ENCODE data around the gene MED9.
"Not testable (repeated sequence)": the region's sequence is repeated elsewhere in the genome, so short reads cannot be mapped to it uniquely, and the experiment has no call there.

Gene MED9, protein sequence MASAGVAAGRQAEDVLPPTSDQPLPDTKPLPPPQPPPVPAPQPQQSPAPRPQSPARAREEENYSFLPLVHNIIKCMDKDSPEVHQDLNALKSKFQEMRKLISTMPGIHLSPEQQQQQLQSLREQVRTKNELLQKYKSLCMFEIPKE

DNA sequence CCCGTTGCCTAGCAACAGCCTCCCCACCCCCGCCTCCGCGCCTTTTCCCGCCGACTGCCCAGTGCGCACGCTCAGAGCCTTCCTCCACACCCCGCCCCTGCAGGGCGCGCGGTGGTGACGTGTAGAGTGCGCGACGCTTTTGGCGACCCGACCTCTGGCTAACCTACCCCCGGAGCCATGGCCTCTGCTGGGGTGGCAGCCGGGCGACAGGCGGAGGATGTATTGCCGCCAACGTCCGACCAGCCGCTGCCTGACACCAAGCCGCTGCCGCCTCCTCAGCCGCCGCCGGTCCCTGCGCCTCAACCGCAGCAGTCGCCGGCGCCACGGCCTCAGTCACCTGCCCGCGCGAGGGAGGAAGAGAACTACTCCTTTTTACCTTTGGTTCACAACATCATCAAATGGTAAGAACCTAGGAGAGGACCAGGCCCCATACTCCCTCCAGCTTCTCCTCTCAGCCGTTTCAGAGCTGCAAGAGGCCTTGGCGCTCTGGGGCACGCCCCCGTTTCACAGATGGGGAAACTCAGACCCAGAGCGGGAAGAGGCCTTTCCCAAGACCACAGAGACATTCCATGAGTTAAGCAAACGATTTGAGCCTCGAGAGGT, at the start of gene MED9:
TSS of gene MED9 (plus strand) at position 136 of the 603 bp plus-strand sequence. CDS start at position 178, 42 bp downstream.
- peak; percentile 93 for DNase-seq

DNA sequence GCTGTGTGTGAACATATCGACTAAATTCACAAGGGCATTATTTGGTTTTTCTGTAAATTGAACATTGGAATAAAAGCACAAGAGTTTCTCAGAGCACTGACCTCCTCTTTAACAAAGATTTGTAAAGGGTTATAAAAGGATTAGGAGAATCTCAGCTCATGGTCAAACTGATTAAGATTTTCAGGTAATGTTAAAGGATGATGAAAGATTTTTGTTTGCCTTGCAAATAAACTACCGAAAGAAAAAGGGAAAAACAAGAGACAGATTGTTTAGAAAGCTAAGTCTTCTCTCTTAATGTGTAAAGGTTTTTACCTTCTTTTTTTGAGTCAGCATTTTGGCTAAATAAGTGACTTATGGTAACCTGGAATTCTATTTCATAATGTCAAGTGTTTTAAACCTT, 47.6 kb upstream of the MED9 start:
- DNase-seq, result no peak

DNA sequence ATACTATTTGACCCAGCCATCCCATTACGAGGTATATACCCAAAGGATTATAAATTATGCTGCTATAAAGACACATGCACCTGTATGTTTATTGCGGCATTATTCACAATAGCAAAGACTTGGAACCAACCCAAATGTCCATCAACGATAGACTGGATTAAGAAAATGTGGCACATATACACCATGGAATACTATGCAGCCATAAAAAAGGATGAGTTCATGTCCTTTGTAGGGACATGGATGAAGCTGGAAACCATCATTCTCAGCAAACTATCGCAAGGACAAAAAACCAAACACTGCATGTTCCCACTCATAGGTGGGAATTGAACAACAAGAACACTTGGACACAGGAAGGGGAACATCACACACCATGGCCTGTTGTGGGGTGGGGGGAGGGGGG, 45.9 kb upstream of the MED9 start:
- DNase-seq, result not testable (repeated sequence)

DNA sequence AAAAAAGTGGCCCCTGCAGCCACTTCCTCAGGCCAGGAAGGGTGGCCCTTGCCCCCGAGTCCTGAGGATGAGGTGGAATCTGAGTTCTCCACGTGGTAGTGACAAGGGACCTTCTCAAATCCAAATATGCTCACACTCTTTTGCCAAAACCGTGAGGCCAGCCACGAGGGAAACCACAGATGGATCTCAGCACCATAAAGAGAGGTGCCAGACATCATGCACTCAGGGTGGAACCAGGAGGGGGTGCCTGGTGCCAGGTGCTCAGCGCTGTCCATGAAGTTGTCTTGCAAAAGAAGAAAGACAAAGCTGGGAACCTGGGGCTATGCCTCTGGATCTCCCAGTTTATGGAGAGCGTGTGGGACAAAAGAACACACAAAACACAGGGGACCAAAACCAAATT, 45.2 kb upstream of the MED9 start:
- no peak for DNase-seq

DNA sequence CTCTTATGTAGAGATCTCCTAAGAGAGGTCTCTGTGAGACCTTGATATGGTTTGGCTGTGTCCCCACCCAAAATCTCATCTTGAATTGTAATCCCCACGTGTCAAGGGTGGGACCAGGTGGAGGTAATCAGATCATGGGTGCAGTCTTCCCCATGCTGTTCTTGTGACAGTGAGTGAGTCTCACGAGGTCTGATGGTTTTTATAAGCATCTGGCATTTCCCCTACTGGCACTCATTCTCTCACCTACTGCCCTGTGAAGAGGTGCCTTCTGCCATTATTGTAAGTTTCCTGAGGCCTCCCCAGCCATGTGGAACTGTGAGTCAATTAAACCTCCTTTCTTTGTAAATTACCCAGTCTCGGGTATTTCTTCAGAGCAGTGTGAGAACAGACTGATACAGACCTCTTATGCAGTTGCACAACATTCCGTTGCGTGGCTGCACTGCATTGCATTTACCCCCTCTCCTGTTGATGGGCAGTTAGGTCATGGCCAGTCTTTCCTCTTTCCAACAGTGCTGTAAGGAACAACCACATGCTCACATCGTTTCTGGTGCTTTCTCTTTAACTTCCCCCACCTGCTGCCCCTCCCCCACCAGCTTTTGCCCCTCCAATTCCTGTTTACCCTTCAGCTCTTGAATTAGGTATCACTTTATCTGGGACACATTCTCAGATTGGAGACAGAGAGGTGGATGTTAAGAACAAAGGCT, 43.6 kb upstream of the MED9 start:
- DNase-seq, result no peak

DNA sequence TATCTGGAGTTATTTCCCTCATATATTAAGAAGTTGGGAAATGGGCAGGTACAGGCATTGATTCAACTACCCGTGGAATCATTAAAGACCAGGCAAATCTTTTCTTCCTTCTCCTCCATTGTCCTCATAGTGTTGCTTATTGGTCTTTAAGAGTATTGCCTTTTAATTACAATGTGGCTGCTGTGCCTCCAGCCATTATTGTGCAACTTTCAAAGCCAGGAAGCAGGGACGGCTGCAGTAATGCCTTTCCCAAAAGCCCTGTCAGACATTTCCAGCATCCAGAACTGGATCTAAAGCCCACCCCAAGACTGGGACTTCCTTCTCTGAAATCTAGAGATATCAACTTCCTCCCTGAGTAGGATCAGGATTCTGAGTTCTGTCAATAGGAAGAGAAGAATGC, 42.3 kb upstream of the MED9 start:
- DNase-seq, result no peak

DNA sequence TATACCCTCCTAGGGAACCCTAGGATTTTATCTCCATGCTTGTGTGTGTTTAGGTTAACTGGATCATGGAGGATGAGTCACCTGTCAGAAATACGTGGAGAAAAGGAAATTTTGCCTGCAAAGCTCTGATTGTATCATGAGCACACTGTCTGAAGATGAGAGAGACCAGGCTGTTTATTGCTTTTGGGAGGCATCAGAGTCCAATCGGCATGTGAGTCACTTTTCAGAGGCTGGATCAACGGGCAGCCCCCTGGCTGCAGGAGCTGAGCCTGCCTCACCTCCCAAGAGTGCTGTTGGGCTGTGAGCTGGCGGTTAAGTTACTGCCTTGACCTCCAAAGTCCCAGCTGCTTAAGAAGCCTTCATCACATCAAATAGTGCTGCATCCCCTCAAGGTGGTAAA, 41.5 kb upstream of the MED9 start:
- no peak for DNase-seq

DNA sequence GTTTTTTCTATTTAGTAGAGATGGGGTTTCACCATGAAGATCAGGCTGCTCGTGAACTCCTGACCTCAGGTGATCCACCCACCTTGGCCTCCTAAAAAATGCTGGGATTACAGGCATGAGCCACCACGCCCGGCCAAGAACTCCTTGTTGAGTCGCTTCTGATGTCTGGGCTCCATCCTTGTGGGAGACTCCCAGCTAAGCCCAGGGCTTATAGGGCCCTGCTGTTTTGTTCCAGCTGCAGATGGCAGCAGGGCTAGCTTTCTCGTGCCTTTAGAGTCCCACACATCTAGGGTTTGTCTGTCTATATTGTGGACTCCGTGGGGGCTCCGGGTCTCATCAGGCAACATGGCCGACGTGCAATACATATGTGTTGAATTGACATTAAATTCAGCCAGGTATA, 39.3 kb upstream of the MED9 start:
- DNase-seq, result no peak

DNA sequence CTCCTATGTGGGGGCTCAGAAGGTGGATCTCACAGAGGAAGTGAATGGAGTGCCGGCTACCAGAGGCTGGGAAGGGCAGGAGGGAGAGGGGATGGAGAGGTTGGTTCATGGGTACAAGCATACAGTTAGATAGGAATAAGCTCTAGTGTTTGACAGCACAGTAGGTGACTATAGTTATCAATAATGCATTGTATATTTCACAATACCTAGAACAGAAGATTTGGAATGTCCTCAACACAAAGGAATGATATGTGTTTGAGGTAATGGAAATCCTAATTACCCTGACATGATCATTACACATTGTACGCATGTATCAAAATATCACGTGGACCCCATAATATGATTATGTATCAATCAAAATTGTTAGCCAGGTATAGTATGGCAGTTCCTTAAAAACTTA, 38.9 kb upstream of the MED9 start:
- no peak for DNase-seq

DNA sequence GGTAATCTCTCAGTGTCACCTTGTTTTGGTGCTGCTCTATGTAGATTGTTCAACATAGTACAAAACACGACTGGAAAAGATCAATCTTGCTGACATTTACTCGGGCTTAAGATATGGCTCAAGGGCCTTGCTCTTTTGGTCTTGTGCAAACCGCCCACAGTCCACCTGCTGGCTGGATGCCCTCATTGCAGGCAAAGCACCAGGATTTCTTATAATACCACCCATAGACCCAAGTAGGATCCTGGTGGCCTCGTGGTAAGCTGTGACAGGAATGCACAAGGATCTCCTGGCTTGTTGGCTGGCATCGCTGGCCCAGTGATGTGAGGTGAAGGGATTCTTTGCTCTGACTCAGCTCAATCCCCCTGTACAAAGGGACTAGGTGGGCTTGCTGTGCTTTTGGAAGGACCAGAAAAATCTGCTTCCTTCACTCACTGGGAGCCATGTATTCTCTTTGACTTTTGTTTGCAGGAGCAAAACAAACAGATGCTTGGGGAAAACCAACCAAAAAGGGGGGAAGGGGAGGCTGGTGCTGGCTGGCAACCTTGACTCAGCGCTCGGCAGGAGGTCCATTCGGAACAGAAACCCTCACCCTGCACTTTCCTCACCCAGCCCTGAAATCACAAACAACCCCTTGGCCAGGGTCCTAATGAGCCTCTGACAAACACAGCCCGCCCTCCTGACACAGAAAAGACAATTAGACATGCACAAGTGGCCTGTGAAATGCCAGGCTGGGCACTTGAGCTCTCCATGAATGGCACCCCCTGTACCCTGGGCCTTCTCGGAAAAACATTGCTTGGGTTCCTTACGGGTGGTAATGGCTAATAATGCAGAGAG, 36.6 kb upstream of the MED9 start:
- peak; percentile 73 for DNase-seq

DNA sequence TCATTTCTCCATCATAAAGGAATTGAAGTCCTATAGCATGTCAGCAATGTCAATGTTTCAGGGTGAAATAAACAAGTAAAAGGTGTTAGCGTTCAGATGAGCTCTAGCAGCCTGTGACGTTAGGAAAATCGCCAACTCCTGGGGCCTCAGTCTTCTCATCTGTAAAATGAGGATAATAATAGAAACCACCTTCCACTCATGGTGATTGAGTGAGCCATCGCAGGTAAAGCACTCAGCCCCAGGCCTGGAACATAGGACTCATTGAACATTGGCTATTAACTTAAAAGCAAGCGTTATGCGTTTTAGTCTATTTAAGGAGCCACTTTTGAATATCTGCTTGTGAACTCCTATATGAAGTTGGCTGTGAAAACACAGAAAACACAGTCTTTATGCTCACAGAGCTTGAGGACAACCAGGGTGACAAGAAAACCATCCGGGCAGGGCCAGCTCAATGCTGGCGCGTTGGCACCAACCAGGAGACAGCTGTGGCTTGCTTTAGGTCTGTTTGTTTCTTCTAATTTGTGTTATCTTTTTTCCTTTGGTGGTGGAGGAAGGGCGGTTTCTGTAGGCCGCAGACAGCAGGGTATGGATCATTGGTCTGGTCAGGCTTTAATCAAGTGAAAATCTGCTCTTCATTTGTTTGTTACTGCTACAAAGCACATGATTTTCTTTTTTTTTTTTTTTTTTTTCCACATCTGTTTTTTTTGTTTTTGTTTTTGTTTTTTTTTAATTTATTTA, 35.7 kb upstream of the MED9 start:
- no peak for DNase-seq

DNA sequence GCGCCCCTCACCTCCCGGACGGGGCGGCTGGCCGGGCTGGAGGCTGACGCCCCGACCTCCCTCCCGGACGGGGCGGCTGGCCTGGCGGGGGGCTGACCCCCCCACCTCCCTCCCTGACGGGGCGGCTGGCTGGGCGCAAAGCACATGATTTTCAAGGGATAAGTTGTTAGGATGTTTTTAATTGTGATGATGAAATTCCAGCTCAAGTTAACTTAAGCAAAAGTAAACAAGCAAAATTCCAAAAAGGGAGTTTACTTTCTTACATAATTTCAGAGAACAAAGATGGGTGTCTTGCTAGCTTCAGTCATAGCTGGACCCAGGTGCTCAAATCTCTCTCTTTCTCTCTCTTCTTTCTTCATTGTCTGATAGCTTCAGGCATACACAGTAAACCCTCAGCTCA, 33.6 kb upstream of the MED9 start:
- DNase-seq, result no peak

DNA sequence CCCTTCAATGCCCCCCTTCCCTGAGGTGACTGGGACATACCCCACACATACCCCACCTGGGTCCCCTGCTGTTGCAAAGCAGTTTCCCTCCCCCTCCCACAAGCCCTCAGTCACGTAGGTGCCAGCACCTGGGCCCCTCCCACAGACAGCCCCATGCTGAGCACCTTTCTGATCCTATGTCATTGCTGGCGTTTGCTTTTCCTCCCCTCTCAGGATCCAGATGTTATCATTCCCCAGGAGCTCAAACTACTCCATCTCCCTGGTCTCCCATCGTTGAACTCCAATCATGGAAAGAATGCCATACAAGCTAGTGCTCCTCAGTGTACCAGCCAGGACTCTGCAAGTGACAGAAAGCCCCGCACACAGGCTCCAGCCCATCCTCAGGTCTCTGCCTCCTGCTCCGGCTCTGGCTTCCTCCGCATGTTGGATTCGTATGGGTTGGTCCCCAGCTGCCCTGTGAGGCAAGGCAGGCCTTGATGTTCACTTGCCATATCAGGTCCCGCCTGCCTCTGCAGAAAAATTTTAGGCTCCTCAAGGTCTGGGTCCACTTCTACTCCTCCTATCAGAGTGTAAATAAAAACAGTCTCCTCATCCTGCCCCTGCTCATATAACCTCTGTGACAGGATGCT, 31.4 kb upstream of the MED9 start:
- DNase-seq, result no peak

DNA sequence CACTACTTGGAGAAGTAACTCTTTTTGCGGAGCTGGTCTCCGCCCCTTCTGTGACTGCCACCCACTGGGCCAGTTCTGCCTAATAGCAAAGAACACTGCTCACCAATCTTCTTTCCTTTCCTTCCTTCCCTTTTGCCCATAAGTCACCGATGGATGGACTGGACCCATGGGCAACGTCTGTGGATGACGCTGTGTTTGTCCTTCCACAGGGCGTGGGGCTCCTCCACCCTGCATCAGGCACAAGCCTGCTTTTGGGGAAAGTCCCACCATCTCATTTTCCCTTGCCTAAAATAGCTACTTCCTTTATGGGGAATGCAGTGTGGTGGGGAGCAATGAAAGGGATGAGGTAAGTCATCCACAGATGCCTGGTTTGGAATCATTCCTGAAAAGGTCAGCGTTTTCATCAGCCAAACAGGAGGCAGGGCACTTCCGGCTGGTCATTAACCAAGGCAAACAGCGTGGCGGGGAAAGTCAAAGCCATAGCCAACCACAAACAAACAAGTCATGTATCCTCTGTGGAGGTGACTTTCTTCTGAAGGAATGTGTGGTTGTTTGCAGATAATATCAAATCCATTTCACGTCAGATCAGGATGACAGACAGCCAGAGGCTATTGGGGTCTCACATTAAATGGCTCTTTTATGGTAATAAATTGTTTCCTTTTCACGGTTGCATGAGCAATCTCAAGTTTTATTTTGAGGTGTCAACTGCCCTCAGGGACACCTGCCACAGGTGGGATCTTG, 30.7 kb upstream of the MED9 start:
- no peak for DNase-seq

DNA sequence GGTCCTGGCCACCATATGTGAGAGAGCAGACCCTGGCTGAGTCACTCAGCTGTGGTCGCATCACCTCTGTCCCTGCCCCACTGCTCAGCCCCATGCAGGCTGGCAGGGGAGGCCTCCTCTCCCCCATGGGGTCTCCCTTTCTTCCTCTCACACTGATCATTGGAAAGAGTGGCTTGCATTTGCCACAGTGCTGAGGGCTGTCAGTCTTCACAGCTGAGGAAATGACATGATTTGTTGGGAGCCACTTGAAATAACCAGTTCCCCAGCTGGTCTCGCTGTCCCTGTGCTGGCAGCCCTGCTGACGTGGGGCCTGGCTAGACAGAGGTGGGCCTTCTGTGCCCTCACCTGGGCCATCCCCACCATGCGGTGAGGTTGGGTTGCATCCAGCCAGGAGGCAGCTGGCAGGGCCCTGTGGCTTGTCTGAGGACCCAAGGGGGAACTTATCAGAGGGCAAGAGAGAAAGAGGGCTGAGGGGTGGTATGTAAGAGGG, 30.1 kb upstream of the MED9 start:
- no peak for DNase-seq

DNA sequence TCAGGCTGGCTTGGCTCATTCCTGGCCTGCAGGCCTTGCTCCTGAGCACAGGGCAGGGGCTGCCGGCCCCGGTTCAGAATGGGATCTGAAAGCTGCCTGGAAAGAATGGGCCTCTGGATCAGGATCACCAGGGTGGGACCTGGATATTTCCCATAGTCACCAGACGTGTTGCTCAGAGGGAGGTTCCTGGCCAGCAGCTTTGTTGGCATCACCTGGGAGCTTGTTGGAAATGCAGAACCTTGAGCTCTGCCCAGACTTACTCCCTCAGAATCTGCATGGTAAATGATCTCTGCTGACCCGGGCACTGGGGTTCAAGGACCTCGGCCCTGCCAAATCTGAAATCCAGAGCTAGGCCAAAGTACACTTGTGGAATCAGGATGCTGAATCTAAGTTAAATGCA, 29.5 kb upstream of the MED9 start:
- no peak for DNase-seq

DNA sequence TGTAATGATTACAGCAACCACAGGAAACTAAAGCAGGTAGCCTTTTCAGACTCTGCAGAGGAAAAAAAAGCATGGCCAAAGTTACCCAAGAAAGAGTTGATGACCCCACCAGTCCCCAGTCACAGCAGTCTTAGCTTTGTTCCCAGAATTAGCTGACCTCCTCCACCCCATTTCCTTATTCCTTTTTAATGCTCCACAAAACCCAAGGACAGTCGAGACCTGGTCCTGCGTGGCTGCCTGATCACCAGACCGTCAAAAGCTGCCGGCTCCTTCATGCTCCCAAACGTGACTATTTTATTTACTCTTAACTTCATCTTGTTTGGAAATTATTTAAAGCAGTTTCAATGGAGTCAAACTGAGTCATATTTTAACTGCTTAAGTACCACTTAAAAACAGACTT, 28.7 kb upstream of the MED9 start:
- no peak for DNase-seq

DNA sequence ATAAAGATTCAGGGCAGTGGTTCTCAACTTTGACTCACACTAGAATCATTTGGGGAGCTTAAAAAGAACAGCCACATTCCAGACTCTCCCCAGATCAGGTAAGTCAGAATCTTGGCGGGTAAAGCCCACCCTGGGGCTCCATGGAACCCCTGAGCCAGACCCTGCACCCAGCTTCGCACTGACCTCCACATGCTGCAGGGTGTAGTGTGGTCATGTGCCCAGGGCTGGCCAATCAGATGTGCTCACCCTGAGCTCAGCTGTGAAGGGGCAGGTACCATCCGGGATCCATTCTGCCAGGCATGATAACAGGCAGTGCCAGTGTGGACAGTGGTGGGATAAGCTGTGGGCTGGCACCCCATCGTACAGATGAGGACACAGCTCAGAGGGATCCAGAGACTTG, 28.1 kb upstream of the MED9 start:
- no peak for DNase-seq

DNA sequence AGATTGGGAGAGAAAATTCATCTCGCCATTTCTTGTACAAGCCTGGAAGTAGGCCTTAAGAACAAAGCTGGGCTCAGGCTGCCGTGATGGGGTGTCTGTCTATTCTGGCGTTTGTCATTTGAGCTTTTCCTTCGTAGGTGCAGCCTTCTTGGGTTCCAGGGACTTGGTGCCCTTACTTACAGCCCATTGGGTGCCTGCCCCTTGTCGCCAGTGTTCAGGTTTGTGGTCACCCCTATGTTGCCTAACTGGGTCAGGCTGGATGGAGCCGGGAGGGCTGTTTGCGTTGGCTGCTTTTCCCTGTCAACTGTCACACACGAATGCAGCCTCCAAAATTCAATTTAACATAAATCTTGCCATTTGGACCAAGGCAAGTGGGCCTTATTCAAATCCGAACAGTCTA, 23.7 kb upstream of the MED9 start:
- no peak for DNase-seq

DNA sequence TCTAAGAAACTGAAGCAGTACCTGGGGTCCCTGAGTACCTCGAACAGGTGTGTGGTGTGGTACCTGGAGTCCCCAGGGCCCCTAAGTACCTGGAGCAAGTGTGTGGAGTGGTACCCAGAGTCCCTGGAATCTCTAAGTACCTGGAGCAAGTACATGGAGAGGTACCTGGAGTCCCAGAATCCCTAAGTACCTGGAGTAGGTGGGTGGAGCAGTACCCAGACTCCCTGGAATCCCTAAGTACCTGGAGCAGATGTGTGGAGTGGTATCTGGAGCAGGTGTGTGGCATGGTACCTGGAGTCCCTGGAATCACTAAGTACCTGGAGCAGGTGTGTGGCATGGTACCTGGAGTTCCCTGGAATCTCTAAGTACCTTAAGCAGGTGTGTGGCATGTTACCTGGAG, 22.5 kb upstream of the MED9 start:
- DNase-seq, result no peak

DNA sequence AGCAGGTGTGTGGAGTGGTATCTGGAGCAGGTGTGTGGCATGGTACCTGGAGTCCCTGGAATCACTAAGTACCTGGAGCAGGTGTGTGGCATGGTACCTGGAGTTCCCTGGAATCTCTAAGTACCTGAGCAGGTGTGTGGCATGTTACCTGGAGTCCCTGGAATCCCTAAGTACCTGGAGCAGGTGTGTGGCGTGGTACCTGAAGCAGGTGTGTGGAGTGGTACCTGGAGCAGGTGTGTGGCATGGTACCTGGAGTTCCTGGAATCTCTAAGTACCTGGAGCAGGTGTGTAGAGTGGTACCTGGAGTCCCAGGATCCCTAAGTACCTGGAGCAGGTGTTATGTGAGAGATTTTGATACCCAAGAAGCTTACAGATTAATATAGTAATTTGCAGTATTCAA, 22.1 kb upstream of the MED9 start:
- not testable (repeated sequence) for DNase-seq

DNA sequence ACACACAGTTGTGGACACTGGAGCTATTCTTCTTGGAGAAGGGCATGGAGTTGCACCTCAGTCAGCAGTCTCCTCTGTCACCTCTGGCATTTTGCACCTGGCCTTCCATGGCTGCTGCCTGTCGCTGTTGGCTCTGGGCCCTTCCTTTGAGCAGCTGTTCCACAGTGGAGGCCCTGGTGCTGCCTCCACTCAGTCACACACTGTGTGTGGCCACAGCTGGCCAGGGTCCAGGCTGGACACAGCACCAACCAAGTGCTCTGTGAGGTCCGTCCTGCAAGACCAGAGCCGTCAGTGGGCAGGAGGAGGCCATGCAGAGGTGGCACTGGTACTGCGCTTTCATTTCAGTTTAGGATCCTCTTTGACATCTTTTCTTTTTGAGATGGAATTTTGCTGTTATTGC, 21.6 kb upstream of the MED9 start:
- no peak for DNase-seq
